BLaER1 (cell line): Measurements from ENCODE around the gene TMTC2.

Experiments
- H3K27ac ChIP-seq: shearing (Covaris generic); formaldehyde crosslinking; 2 replicates; pipeline ENCODE4 v1.8.1; 2022
- H3K27me3 ChIP-seq: shearing (Covaris generic); formaldehyde crosslinking; 2 replicates; pipeline ENCODE4 v1.8.1; 2022
- H3K36me3 ChIP-seq: shearing (Covaris generic); formaldehyde crosslinking; 2 replicates; pipeline ENCODE4 v1.8.1; 2022
- H3K4me1 ChIP-seq: shearing (Covaris generic); formaldehyde crosslinking; 2 replicates; pipeline ENCODE4 v1.8.1; 2022
- H3K4me2 ChIP-seq: shearing (Covaris generic); formaldehyde crosslinking; 2 replicates; pipeline ENCODE4 v1.8.1; 2022
- H3K4me3 ChIP-seq: shearing (Covaris generic); formaldehyde crosslinking; 2 replicates; pipeline ENCODE4 v1.8.1; 2022
- H3K9ac ChIP-seq: shearing (Covaris generic); formaldehyde crosslinking; 2 replicates; pipeline ENCODE4 v1.8.1; 2022
- H3K9me3 ChIP-seq: shearing (Covaris generic); formaldehyde crosslinking; 2 replicates; pipeline ENCODE4 v1.8.1; 2022
- H4K20me1 ChIP-seq: shearing (Covaris generic); formaldehyde crosslinking; 2 replicates; pipeline ENCODE4 v1.8.1; 2022
- Cebpa-rat ChIP-seq: shearing (Covaris generic); IDR thresholded peaks from 2 replicates; pipeline ENCODE4 v1.8.1; 2022

The TMTC2 gene

DNA sequence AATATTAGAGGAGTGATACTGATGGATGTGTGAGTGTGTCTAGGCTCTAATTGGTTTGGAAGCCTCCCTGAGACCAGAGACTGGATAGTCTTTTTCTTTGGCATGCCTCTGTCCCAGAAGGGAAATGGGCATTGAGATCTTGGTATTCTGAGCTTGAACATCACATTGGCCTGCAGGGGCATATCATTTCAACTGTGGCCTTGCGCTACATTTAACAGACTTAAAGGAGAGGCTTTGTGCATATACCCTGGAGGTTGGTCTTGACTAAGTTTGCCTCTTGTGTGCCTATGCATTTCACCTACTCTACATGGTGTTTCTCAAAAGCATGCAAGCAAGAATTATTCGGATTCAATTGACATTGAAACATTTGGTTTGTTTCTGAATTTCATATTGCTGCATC, 185.4 kb downstream of the TMTC2 start:
- H3K9me3 ChIP-seq = no peaks in the 10 kb centered on the region
- H3K4me2 ChIP-seq = no peak overlapping the region
- no peak overlapping the region for H3K9ac ChIP-seq
- TF ChIP-seq Cebpa-rat = no peak
- no peak overlapping the region for H3K4me3 ChIP-seq
- H3K27ac ChIP-seq = no peak overlapping the region
- no peaks in the 10 kb centered on the region for H3K4me1 ChIP-seq
- H3K36me3 ChIP-seq = no peaks in the 10 kb centered on the region
- H4K20me1 ChIP-seq = no peaks in the 10 kb centered on the region
- no peaks in the 10 kb centered on the region for H3K27me3 ChIP-seq

DNA sequence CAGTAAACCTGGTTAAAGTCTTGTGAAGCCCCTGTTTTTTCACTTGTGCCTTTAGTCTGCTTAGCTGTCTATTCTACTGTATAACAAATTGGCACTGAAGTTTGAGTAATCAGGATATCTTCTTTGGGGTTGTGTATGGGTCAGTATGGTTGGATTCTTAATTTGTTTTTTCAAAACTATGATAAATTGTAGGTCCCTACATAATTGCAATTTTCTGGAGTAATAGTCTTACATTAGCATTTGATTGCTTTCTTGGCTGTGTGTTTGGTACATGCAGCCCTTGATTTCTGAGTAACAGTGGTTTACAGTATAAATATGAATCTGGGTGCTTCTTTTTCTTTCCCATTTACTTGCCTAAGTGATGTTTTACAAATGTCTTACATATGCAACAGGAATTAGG, 186.6 kb downstream of the TMTC2 start:
- no peak overlapping the region for H3K4me2 ChIP-seq
- TF ChIP-seq Cebpa-rat = no peak
- H3K9me3 ChIP-seq = no peaks in the 10 kb centered on the region
- H3K36me3 ChIP-seq = no peaks in the 10 kb centered on the region
- H4K20me1 ChIP-seq = no peaks in the 10 kb centered on the region
- H3K4me1 ChIP-seq = no peaks in the 10 kb centered on the region
- H3K27ac ChIP-seq = no peak overlapping the region
- no peak overlapping the region for H3K4me3 ChIP-seq
- H3K27me3 ChIP-seq = no peaks in the 10 kb centered on the region
- H3K9ac ChIP-seq = no peak overlapping the region

DNA sequence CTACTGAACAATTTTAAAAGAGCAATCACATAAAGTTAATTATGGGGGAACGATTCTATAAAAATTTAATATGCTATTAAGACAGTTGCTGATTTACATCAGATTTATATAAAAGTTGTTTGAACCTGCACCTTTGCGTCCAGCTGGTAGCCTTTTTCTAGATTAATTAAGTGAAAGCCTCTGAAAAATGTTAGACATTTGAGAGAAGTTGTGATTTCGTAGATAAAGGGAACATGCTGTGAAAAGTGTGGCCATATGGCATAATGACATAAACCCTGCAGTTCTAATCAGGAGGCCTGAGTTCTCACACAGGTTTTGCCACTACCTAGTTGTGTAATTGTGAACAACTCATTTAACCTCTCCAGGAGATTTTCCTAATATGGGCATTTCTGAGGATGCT, 187.2 kb downstream of the TMTC2 start:
- Histone ChIP-seq H3K9ac (no peak overlapping the region), H4K20me1 (no peaks in the 10 kb centered on the region), H3K27ac (no peak overlapping the region), H3K36me3 (no peaks in the 10 kb centered on the region), H3K9me3 (no peaks in the 10 kb centered on the region), H3K27me3 (no peaks in the 10 kb centered on the region), H3K4me3 (no peak overlapping the region), H3K4me1 (no peaks in the 10 kb centered on the region), H3K4me2 (no peak overlapping the region)
- no peak for TF ChIP-seq Cebpa-rat

DNA sequence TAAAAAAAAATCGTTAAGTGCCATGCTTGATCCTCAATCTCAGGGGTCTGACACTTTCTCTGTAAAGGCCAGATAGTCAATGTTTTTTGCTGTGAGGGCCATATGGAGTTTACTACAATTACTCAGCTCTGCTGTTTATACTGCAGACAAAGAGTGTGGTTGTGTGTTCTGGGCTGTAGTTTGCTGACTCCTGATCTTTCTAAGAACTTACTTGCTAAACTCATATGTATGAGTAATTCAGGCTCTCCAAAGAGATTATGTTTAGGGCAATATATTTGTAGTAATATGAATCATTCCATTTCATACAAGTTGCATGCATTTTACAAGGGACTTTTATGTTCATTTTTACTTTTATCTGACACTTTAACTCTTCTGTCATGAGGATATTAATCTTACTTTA, 188.2 kb downstream of the TMTC2 start:
- no peak overlapping the region for H3K4me3 ChIP-seq
- no peak overlapping the region for H3K27ac ChIP-seq
- no peak for TF ChIP-seq Cebpa-rat

DNA sequence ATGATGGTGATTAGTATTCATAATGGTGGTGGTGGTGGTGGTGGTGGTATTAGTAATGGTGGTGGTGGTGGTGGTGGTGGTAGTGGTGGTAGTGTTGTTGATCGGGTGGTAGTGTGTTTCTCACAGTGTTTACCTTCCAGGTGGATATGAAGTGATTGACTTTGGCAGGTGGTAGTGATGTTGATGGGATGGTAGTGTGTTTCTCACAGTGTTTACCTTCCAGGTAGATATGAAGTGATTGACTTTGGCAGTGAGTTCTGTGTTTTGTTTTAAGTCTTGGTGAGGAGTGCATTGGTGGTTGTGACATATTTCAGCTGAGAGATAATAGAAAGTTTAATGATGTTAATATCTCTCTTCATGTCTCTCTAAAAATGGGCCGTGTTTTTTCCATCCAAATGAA, 189.4 kb downstream of the TMTC2 start:
- Histone ChIP-seq H3K27ac (no peak overlapping the region), H3K9ac (no peak overlapping the region), H3K36me3 (no peaks in the 10 kb centered on the region), H3K4me1 (no peaks in the 10 kb centered on the region), H3K4me2 (no peak overlapping the region), H3K4me3 (no peak overlapping the region), H3K9me3 (no peaks in the 10 kb centered on the region), H4K20me1 (no peaks in the 10 kb centered on the region), H3K27me3 (no peaks in the 10 kb centered on the region)
- no peak for TF ChIP-seq Cebpa-rat

More for the DNA sequence above, 188.2 kb downstream of the TMTC2 start:
- H3K9ac ChIP-seq = no peak overlapping the region
- H3K27me3 ChIP-seq = no peaks in the 10 kb centered on the region
- H3K4me1 ChIP-seq = no peaks in the 10 kb centered on the region
- no peaks in the 10 kb centered on the region for H3K36me3 ChIP-seq
- no peaks in the 10 kb centered on the region for H4K20me1 ChIP-seq
- no peak overlapping the region for H3K4me2 ChIP-seq
- H3K9me3 ChIP-seq = no peaks in the 10 kb centered on the region

DNA sequence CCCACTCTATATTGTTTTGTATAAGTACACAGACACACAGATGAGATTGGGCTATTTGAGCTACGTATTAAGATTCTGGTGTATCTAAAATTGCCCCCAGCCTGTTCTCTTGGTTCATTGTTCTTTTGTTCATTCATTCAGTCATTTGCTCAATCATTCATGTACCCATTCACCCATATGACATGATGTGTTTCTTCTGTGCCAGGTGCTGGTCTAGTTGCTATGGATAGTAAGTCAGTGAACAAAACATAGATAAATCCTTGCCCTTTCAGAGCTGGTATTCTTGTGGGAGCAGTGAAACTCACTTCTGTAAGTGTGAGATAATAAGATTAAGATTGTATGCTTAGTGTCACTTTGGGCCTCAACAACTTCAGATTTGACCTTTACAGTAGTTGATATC, 191.3 kb downstream of the TMTC2 start:
- Histone ChIP-seq H3K4me1 (no peaks in the 10 kb centered on the region), H3K9ac (no peak overlapping the region), H3K4me3 (no peak overlapping the region), H3K9me3 (no peaks in the 10 kb centered on the region), H4K20me1 (no peaks in the 10 kb centered on the region), H3K27me3 (no peaks in the 10 kb centered on the region), H3K27ac (no peak overlapping the region), H3K4me2 (no peak overlapping the region), H3K36me3 (no peaks in the 10 kb centered on the region)
- TF ChIP-seq Cebpa-rat = no peak

DNA sequence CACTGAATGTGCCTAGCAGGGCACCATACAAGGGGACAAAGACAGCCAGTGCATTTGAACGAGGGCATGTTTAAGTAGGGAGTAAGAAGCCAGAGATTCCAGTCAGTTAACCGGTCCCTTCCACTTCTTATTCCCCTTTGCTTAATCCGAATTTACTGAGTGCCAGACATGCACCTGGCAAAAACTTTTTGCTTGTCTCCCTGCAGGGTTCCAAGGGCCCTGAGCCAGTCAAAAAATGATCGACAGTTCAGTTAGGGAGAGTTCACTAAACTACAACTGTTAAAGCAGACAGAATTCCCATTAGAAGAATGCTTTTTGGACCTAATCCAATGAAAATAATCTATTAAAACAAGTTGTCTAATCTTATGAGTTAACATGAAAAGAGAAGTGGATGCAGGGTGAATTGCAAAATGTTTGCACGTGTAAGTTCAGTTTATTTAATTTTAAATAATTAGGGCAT, 193.8 kb downstream of the TMTC2 start:
- no peaks in the 10 kb centered on the region for H3K27me3 ChIP-seq
- H3K36me3 ChIP-seq = no peaks in the 10 kb centered on the region
- no peaks in the 10 kb centered on the region for H3K4me1 ChIP-seq
- H3K9me3 ChIP-seq = no peaks in the 10 kb centered on the region
- H3K27ac ChIP-seq = no peak overlapping the region
- no peak overlapping the region for H3K4me2 ChIP-seq
- no peak overlapping the region for H3K4me3 ChIP-seq
- no peaks in the 10 kb centered on the region for H4K20me1 ChIP-seq
- no peak overlapping the region for H3K9ac ChIP-seq
- no peak for TF ChIP-seq Cebpa-rat

DNA sequence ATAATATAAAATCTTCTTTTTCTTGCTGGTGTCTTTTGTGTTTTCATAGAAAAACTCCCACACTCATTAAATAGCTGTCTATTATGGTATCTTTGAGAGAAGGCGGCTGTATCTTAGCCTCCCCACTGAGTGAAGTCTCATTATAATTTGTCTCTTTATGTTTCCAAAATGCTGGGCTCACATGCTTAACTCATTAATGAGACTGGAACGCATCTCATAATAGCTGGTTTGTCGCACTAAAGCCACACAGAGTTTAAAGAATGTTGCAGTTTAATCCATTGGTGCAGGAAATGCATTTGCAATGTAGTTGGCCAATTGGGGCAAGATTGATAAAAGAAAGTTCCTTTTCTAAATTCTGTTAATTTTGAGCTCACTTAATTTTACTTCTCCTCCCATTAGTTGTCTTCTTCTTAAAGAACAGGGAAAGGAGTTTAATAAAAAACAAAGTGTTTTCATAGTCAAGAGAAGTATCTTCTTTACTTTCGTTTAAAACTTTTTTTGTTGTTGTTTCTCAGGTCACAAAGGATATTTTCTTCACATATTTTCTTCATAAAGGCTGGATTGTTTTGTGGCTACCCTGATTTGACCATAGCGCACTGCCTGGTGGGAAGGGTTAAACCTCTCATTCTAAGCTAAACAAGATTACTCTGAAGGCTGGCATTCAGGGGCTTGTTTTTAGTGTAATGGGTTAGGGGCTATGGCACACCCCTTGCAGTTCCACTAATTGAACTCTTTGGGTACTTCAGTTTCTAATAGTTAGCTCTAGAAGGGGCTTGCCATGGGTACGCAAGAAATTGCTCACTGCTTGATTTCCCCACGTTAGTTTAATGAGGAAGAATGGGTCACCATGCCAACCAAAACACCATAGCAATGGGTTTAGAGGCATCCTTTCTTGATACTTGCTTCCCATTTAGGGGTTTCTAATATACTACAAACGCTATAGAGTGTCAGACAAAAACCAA, 197.0 kb downstream of the TMTC2 start:
- Histone ChIP-seq H3K9ac (no peak overlapping the region), H3K27me3 (no peaks in the 10 kb centered on the region), H3K4me2 (no peak overlapping the region), H3K4me3 (no peak overlapping the region), H3K9me3 (no peaks in the 10 kb centered on the region), H4K20me1 (no peaks in the 10 kb centered on the region), H3K36me3 (no peaks in the 10 kb centered on the region), H3K4me1 (no peaks in the 10 kb centered on the region), H3K27ac (no peak overlapping the region)
- TF ChIP-seq Cebpa-rat = no peak

DNA sequence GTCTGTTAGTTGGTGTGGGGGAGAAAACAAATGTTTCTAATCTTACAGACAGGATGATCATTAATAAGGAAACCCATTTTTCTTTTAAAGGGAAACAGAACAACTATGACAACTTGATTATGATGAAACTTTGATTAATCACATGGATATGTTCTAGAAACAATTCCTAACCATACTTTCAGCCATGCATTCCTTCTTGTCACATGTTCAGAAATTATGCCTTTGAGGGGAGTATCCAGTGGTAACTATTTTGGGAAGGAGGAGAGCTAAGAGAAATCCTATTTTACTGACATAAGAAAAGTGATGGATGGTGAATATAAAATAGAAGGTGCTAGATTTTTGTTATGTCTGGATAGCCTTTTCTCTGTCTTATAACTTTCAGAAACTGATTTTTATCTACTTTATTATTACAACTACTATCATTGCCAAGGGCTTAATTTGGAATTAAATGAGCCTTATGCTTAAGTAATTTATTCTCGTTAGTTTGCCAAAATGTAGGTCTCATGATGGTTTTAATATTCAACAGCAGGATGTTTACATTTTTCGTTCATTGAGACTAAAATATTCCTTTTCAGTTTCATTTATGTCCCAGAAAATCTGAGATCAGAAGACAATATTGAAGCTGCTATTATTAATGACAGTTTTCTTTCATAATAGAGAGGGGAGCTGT, 200.1 kb downstream of the TMTC2 start:
- Histone ChIP-seq H3K27me3 (no peaks in the 10 kb centered on the region), H3K27ac (no peak overlapping the region), H3K9me3 (no peaks in the 10 kb centered on the region), H3K4me1 (no peaks in the 10 kb centered on the region), H3K4me2 (no peak overlapping the region), H4K20me1 (no peaks in the 10 kb centered on the region), H3K36me3 (no peaks in the 10 kb centered on the region), H3K4me3 (no peak overlapping the region), H3K9ac (no peak overlapping the region)
- no peak for TF ChIP-seq Cebpa-rat

DNA sequence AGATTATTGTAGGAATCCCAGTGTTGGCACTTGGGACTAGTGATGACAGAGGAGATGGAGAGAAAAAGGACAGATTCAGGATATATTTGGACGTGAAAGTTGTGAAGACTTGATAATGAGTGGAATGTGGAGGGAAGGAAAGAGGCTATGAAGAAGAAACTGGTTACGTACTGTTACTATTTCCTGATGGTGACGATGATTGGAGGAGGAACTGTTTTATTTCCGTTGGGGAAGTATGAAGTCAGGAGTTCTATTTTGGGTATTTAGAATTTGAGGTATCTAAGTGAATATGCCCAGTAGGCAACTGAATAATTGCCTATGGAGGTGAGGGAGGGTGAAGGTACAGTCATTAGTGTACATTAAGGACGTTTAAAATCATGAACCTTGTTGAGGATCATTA, 207.2 kb downstream of the TMTC2 start:
- Histone ChIP-seq H3K4me2 (no peak overlapping the region), H3K4me1 (peaks cover 4% of the 10 kb centered on the region), H3K27me3 (no peaks in the 10 kb centered on the region), H3K36me3 (no peaks in the 10 kb centered on the region), H3K27ac (no peak overlapping the region), H3K9me3 (no peaks in the 10 kb centered on the region), H3K9ac (no peak overlapping the region), H3K4me3 (no peak overlapping the region), H4K20me1 (no peaks in the 10 kb centered on the region)
- no peak for TF ChIP-seq Cebpa-rat
